Caki2 (cell line): ENCODE measurements around the gene TTK. TPM values are rescaled to one million over a fixed set of nuclear protein-coding genes. Genes with fewer than 3 reads are reported as not detected.
"Not testable (repeated sequence)": the region's sequence is repeated elsewhere in the genome, so short reads cannot be mapped to it uniquely, and the experiment has no call there.

Source experiments
- DNase-seq: peaks from one replicate; pipeline ENCODE4 v3.0.0-alpha.2; 2015; ENCODE audit warnings: low read depth
- in situ Hi-C: cut with HindIII; loops from 2 replicates; pipeline ENCODE4 v1.10.0; 2016; ENCODE audit warnings: low sequenced_read_pairs, low pct_unique_long_range_greater_than_20kb, mixed read lengths
- total RNA-seq: library from RNA; depleted of rRNA; stranded (reverse); fragments of >200 nt; shearing (Covaris generic); gene quantifications from 2 replicates; pipeline ENCODE4 v1.2.3, GENCODE V29; 2014; ENCODE audit warnings: low replicate concordance; rRNA removed

TTK gene
- total RNA-seq, 1 experiment from 2014 or later, result 34.6 TPM

DNA sequence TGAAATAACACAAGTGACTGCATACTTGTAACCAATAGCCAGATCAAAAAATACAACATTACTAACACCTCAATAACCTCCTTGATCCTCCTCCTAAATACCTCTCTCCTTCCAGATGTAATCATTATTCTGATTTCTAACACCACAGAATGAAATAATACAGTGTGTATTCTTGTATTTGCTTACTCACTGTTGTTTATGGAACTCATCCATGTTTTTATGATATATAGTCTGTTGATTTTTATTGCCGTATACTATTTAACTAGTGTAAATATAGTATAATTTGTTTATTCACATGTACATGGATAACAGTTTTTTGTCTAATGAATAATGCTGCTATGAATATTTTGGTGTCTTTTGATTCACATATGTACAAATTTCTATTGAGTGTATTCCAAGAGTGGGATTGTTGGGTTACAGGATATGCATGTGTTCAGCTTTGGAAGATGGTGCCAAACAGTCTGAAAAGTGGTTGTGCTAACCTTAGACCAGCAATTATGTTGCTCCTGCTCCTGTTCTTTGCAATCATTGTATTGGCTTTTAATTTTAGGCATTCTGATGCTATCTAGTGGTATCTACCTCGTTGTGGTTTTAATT, 11.5 kb downstream of the TTK start:
- in situ Hi-C loops, result no loop called here
- no peak for DNase-seq

DNA sequence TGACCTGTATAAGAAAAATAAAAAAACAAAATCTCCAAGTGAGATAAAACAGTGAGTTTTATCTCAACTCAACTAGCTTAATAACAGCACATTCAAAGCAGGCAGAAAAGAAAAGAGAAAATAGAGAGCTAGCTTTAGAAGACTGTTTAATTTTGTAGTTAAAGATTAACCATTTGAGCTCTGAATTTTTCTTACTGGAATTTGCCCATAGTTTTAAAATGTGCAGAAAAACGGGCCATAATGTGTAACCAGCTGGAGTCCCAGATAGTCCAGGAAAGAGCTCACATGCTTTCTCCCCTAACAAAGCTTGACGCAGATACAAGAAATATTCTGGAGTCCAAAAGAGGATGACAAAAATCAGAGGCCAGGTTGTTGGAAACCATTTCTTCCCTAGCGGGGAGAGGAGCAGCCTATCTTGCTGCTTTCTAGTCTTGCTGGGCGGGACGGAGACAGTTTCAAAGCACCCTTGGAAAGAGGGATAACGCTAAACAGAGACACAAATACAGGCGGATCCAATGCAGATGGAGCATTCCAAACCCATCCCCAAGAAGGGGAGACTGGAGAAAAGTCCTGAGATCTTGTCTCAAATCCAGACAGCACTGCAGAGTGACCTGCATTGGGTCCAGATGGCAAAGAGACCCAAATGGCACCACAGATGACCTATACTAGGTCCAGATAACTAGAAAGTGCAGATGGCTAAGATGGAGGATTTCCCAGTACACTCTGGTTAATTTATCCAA, 16.1 kb downstream of the TTK start:
- in situ Hi-C loops, result no loop called here
- DNase-seq, result no peak

DNA sequence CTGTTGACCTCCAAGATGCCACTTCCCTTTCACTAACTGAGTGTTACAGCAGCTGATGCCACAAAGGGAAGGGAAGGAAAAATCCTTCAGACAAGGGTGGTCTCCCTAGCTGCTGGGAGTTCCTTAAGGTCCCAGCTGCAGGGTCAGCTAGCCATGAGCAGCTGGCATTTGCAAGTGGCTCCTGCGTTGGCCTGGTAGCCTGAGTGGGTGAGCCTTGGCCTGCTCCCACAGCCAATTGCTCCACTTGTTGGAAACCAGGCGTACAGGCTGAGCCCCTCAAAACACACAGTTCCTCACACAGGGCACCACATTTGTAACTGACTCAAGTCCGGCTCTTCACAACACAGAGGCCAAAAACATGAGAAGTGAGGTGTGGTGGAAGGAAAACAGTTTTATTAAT, 16.7 kb downstream of the TTK start:
- in situ Hi-C loops, result no loop called here
- no peak for DNase-seq

DNA sequence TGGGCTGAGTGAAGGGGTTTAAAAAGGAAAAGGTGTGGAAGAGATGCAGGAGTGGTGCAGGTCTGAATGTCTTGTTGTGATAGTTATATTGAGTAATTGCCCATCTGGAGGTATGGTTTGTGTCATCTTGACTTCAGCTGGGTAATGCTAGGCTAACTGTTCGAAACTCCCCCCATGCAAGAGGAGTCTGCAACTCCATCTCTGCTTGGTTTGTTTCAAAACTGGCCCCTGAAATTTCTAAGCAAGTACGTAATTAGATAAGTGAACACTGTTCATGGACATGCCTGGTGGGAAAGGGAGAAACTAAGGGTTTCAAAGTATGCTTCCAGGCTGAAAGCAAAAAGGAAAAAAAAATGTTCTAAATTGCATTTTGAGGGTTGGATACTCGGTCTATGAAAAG, 17.1 kb downstream of the TTK start:
- DNase-seq, result no peak
- in situ Hi-C loops, result no loop called here

DNA sequence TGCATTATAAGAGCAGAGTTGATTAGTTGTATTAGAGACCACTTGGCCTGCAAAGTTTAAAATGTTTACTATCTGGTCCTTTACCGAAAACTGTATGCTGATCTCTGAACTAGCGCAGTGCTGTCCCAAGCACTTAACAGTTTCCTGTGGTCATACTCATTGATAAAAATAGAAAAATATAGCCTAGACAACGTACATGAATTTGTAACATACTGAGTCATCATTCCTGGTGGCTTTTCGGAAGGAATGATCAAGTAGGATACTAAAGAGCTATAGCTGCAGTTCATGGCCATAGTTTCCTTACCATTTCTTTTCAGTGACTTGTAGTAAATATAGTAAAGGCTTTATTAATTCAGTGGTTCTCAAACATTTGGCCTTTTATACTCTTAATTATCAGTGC, 18.4 kb downstream of the TTK start:
- no peak for DNase-seq
- in situ Hi-C loops, result no loop called here

DNA sequence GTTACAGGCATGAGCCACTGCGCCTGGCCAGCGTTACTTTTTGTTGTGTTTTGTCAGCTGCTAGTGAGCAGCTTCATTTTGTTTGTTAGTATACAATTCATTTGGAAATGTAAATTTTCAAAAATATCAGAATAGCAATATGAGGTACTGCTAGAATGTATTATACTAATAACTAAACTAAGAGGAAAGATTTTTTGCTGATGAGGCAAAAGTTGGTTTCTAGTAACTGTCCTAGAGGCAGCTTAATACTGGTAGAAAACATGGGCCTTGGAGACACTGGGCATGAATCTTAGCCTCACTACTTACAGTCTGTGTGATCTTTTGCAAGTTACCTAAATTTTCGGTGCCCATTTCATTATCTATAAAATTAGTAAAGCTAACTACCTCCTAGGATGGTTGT, 24.1 kb downstream of the TTK start:
- in situ Hi-C loops, result no loop called here
- DNase-seq, result no peak

DNA sequence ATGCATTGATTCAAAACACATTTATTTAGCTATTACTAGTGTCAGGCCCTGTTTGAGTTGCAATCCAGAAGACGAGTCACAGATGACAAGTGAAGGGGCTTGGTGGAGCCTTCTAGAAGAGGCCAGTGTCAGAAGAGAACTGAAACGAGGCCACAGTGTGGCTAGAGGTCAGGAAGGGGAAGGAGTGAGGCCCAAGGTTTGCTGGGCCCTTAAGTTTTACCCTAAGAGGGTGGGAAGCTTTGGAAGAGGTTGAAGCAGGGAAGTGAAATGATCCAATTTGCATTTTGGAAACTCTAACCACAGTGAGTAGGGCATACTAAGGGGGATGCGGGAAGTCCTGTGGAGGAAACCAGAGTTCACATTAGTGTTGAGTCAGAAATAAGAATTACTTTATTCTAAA, 25.0 kb downstream of the TTK start:
- no peak for DNase-seq
- in situ Hi-C loops, result no loop called here

DNA sequence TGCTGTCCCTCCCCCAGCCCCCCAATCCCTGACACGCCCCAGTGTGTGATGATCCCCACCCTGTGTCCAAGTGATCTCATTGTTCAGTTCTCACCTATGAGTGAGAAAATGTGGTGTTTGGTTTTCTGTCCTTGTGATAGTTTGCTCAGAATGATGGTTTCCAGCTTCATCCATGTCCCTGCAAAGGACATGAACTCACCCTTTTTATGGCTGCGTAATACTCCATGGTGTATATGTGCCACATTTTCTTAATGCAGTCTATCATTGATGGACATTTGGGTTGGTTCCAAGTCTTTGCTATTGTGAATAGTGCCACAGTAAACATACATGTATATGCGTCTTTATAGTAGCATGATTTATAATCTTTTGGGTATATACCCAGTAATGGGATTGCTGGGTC, 43.8 kb downstream of the TTK start:
- in situ Hi-C loops, result not testable (repeated sequence)

DNA sequence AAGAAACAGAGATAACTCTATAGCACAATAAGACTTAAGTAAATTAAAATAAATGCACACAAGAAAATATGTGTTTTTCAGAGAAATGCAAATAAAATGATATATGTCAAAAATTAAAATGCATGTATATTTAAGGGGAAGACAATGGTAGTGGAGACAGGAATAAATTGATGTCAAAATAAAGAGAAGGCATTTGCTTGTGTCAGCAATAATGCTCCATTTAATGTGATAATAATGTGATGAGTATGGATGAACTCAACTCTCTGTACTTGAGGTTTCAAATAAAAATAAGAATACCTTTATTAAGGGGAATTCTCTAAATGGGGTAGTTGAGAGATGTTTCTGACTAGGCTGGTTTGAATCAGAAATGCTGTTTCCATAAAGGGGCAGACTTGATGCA, 56.3 kb downstream of the TTK start:
- in situ Hi-C loops, result no loop called here
- no peak for DNase-seq

More for the DNA sequence above, 43.8 kb downstream of the TTK start:
- DNase-seq, result not testable (repeated sequence)

DNA sequence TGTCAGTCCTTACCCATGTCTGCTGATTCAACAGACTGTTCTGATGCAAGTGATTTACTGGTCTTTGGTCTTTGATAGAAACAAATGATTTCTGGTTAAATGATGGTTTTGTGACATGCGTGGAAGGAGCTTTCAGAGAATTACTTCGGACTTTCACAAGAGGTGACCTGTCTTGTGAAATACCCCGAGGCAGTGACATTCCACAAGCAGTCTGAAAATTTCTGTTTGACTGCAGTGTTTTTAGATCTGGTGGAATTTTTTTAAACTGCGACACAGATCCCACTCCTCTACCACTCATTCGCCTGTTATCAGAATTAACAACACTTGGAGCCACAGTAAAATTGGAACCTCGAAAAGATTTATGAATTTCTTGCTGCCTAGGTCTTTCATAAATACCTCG, 63.7 kb downstream of the TTK start:
- DNase-seq, in situ Hi-C loops: not testable (repeated sequence)

DNA sequence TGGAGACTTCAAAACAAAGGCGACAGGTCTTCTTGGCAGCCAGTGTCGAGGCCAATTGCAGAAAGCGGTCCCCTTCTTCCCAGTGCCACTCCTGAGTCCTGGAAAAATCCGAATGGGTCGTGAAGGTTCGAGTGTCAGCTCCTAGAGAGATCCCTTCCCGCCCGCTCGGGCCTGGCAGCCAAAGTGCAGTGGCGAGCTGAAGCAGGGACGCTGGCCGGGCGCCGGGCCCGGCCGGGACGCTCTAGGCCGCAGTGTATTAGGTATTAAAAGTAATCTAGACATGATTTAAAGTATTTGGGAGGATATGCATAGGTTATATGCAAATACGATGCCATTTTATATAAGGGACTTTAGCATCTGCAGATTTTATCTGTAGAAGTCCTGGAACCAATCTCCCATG, 66.0 kb downstream of the TTK start:
- in situ Hi-C loops, result not testable (repeated sequence)

DNA sequence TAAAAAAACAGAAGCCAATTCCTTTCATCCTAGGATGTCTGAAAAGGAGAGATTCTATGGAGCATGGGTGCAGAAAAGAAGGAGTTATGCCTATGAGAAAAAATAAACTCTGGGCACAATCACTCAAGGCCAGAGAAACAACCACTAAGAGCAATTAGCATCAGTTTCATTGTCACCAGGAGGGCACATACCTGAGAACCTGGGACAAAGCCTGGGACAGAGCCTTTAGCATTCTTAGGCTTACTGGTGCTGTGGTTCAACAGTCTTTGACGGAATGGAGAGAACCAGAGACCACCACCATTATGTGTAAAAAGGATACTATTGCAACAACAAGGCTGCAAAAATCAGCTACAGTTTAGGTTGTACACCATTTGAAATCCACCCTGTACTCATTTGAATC, 72.6 kb downstream of the TTK start:
- no peak for DNase-seq
- in situ Hi-C loops, result no loop called here

More for the DNA sequence above, 66.0 kb downstream of the TTK start:
- not testable (repeated sequence) for DNase-seq

DNA sequence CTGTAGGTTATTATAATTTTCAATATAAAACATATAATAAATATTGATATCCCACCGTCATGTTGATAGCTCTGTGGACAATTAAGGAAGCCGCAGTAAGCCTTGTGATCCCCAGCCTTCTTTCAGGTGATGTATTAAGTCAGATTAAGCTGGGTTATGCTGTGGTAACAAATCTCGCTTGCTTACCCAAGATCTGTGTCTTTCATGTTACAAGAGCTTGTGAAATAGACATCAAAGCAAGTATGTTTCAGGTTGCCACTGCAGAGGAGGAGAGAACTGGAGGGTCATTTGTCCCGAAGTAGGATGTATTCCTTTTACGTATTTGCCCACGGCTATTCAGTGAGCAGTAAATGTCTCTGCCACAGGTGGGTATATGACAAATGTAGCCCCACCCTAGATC, 84.2 kb downstream of the TTK start:
- in situ Hi-C loops, result no loop called here
- no peak for DNase-seq

DNA sequence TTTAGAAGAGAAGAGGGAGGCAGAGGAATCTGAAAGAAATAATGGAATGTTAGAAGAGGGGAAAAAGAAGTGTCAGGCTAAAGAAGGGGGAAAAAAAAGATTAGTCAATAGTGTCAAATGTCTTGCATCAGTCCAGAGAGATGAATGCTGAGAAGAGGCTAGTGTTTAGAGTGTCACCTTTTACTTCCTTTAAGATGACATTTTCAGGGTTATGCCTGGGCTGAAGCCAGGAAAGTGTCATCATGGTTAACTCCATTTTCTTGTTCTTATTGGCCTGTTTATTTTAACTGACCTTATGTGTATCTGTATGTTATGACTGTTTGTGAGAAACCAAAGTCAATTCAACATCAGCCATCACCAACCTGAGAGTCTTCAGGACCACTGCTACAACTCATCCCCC, 87.1 kb downstream of the TTK start:
- in situ Hi-C loops, result no loop called here
- DNase-seq, result no peak

Other genes starting within 250 kb of the TTK start
- 3.0 and 4.8 TPM in 2 replicates for gene ELOVL4, start 57.1 kb upstream of the TTK start, total RNA-seq
- 5.3 and 13.9 TPM in 2 replicates for gene BCKDHB, start 102.0 kb downstream of the TTK start, total RNA-seq